Astrocyte of the hippocampus (primary cell): ENCODE results near the gene HMCES.
A peak's percentile ranks its signal among the peaks of the same experiment; 100 is the strongest.
"Not testable (repeated sequence)": the region's sequence is repeated elsewhere in the genome, so short reads cannot be mapped to it uniquely, and the experiment has no call there.

ENCODE experiments used
- DNase-seq: peaks from one replicate; pipeline ENCODE4 v3.0.0; 2011; ENCODE audit warnings: low read depth, low spot score

The HMCES gene

DNA sequence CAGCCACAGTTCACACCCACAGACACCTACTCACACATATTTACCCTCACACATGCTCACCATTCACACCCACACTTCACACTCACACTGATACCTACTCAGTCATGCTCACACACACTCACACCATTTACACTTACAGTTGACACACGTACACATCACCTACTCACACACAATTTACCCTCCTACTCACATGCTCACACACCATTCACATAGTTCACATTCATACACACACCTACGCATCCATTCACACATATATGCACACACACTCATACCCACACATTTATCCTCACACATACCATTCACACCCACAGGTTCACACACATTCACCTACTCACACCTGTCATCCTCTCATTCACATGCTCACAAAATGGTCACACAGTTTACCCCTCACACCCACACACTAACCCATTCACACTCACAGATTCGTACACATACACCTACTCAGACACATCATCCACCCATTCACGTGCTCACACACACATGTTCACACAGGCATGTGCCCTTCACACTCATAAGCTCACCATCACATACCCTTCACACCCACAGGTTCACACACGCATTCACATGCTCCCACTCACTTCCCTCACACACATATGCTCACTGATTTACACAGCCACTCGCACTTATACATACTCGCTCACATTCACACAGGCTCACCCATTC lies 42.3 kb downstream of the HMCES start:
- no peak for DNase-seq

- DNase-seq: no peak
These were observed 43.2 kb downstream of the HMCES start for GRCh38 chr3:129321887-129322286.

GRCh38 chr3:129323651-129324294 lies 45.1 kb downstream of the HMCES start:
- no peak for DNase-seq

- no peak for DNase-seq
These were observed 46.2 kb downstream of the HMCES start for GRCh38 chr3:129324855-129325254.

- DNase-seq: no peak
These were observed 46.7 kb downstream of the HMCES start for GRCh38 chr3:129325383-129325782.

DNA sequence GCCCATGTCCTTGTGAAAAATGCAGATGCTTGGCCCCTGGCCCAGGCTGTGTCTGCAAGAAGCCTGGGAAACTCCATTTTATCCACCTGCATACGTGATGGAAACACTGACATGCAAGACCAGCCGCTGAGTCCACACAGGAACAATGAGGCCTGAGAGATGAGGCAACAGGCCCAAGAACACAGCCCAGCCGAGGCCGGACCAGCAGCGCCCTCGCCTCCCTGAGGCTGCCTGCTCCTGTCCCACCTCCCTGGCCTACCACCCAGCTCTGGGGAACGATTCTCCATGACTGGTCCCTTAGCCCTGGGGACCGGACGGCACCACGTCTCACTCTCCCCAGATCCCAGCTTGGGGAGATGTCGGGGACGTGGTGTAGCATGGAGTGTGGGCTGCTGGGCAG lies 47.5 kb downstream of the HMCES start:
- DNase-seq: no peak

- DNase-seq: no peak
These were observed 47.9 kb downstream of the HMCES start for GRCh38 chr3:129326595-129326994.

DNA sequence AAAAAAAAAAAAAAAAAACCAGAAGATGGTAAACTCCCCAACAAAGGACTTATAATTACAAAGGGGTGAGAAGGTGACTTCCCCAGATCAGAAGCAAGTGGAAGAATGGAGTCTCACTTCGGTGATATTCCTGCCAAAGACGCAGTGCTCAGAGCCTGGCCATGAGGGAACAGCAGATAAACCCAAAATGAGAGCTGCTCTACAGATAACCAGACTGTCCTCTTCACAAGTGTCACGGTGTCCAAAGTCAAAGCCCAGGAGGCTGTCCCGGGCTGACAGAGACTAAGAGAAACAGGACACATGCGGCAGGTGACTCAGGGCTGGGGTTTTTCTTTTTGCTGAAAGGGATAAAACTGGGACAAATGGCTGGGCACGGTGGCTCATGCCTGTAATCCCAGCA lies 48.8 kb downstream of the HMCES start:
- no peak for DNase-seq

DNA sequence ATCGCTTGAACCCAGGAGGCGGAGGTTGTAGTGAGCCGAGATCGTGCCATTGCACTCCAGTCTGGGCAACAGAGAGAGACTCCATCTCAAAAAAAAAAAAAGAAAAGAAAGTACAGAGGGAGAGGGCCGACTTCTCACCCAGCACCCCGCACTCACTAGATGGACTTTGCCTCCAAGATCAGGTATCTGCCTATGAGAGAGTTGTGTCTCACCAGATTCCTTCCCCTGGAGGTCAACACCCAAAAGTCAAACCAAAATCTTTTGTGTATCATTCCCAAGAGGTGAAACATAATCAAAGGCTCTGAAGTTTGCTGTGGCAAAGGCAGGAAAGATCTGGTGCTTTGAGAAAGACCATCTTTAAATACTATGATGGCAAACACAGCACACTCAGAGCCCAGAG lies 51.2 kb downstream of the HMCES start:
- DNase-seq: no peak

GRCh38 chr3:129330409-129330808 lies 51.7 kb downstream of the HMCES start:
- DNase-seq: no peak

GRCh38 chr3:129333891-129334290 lies 55.2 kb downstream of the HMCES start:
- no peak for DNase-seq

DNA sequence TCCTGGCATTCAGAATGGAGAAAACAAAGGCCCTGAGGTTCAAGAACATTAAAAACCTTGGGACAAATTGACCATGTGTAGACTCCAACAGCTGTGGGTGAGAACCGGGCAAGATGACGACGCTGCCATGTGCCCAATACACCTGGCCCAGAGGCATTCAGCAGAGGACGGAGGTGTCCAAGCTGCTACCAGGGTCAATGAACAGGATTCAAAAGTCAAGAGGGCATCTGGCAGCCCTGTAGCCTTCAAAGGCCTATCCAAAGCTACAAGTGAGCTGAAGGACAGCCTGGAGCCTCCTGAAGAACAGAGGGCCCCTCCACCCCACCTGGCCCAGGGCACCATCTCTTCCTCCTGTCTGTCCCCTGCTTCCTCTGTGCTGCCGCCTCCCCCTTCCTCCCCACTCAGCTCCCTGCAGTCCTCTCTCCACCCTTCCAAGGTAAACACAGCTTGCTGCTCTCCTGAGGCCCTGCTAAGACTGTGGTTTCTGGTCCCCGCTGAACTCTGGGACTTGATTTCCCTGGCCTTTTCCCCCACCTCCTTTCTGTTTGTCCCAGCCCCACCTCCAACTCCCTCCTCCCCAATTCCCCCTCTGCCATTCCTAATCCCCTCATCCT lies 57.5 kb downstream of the HMCES start:
- peak; percentile 37 for DNase-seq

- not testable (repeated sequence) for DNase-seq
These were observed 59.0 kb downstream of the HMCES start for GRCh38 chr3:129337719-129338118.

- not testable (repeated sequence) for DNase-seq
These were observed 60.5 kb downstream of the HMCES start for GRCh38 chr3:129339186-129339585.

DNA sequence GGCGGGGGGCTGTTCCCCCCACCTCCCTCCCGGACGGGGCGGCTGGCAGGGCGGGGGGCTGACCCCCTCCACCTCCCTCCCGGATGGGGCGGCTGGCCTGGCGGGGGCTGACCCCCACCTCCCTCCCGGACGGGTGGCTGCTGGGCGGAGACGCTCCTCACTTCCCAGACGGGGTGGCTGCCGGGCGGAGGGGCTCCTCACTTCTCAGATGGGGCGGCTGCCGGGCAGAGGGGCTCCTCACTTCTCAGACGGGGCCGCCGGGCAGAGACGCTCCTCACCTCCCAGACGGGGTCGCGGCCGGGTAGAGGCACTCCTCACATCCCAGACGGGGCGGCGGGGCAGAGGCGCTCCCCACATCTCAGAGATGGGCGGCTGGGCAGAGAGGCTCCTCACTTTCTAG lies 61.2 kb downstream of the HMCES start:
- DNase-seq: not testable (repeated sequence)

- DNase-seq: no peak
These were observed 62.9 kb downstream of the HMCES start for GRCh38 chr3:129341331-129342141.

- peak; percentile 69 for DNase-seq
These were observed 65.1 kb downstream of the HMCES start for GRCh38 chr3:129343643-129344360.

DNA sequence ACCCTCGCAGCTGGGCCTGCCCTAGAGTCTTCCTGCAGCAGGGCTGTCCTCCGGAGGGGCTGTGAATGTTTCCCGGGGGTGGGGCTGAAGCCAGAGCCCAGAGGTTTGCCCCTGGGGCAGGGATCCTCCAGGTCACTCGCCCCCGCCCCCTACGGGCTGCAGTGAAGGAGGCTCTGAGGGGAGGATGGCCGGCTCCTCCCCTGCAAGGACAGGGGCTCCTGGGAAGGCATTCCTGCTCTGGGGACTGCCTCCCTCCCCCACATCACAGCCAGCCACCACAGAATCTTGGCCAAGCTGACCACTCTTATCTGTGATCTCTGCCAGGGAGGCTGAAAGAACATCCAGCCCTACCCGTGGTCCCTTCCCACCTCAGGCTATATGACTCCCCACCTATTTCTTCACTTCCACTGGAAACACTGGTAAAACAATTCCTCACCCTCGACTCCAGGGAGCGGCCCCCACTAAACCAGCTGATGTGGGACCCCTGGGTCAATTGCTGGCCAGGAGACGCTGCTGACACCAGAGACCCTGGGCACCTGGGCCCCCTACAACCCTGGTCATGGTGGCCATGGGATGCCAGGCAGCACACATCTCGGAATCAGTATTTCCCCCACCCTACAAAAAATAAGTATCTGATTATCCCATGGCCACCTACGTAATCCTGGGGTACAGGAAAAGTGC lies 66.0 kb downstream of the HMCES start:
- DNase-seq: peak; percentile 58

- DNase-seq: no peak
These were observed 66.6 kb downstream of the HMCES start for GRCh38 chr3:129345281-129345680.

GRCh38 chr3:129345971-129346370 lies 67.3 kb downstream of the HMCES start:
- DNase-seq: peak; percentile 60
